Neural progenitor cell (in vitro differentiated cells): ENCODE results near the gene TRPC1. TPM values are rescaled to one million over a fixed set of nuclear protein-coding genes. Genes with fewer than 3 reads are reported as not detected.

Source experiments
- DNase-seq: peaks from one replicate; pipeline ENCODE4 v3.0.0-alpha.2; 2016; ENCODE audit warnings: low spot score
- H2AFZ ChIP-seq: fragments of 200-600 bp; sonication (generic); replicated peaks from 2 replicates; pipeline ENCODE4 v1.6.1; 2016; ENCODE audit warnings: antibody characterized with exemption
- H3F3A ChIP-seq: fragments of 200-600 bp; sonication (generic); 2 replicates; pipeline ENCODE4 v1.6.1; 2016; ENCODE audit warnings: antibody characterized with exemption, low read depth
- H3K27ac ChIP-seq: fragments of 200-600 bp; sonication (generic); 2 replicates; pipeline ENCODE4 v1.5.1; 2016; ENCODE audit warnings: mild to moderate bottlenecking
- H3K27me3 ChIP-seq: fragments of 200-600 bp; sonication (generic); 2 replicates; pipeline ENCODE4 v1.6.1; 2016; ENCODE audit warnings: mild to moderate bottlenecking, moderate library complexity
- H3K36me3 ChIP-seq: fragments of 200-600 bp; sonication (generic); 2 replicates; pipeline ENCODE4 v1.5.1; 2016
- H3K4me1 ChIP-seq: fragments of 200-600 bp; sonication (generic); 2 replicates; pipeline ENCODE4 v1.6.1; 2016; ENCODE audit warnings: mixed run types
- H3K4me2 ChIP-seq: fragments of 200-600 bp; sonication (generic); 2 replicates; pipeline ENCODE4 v1.6.1; 2016
- H3K4me3 ChIP-seq: fragments of 200-600 bp; sonication (generic); 2 replicates; pipeline ENCODE4 v1.5.1; 2016
- H3K79me2 ChIP-seq: fragments of 200-600 bp; sonication (generic); 2 replicates; pipeline ENCODE4 v1.6.1; 2016; ENCODE audit warnings: low read depth
- H3K9ac ChIP-seq: fragments of 200-600 bp; sonication (generic); 2 replicates; pipeline ENCODE4 v1.6.1; 2016
- H3K9me3 ChIP-seq: fragments of 200-600 bp; sonication (generic); 2 replicates; pipeline ENCODE4 v1.5.1; 2016; ENCODE audit warnings: low read depth
- H4K20me1 ChIP-seq: fragments of 200-600 bp; sonication (generic); 2 replicates; pipeline ENCODE4 v1.6.1; 2016; ENCODE audit warnings: low read depth
- H3K27ac Mint-ChIP-seq: 3 replicates; pipeline ENCODE4 v1.8.0; 2021; ENCODE audit warnings: mixed read lengths
- H3K27me3 Mint-ChIP-seq: 2 replicates; pipeline ENCODE4 v1.8.0; 2022; ENCODE audit warnings: low read depth, mild to moderate bottlenecking, inconsistent platforms, moderate library complexity, mixed read lengths; ENCODE audit not compliant: insufficient read depth
- H3K36me3 Mint-ChIP-seq: 3 replicates; pipeline ENCODE4 v1.8.0; 2021; ENCODE audit warnings: mixed read lengths
- H3K4me1 Mint-ChIP-seq: 3 replicates; pipeline ENCODE4 v1.8.0; 2021; ENCODE audit warnings: mixed read lengths
- H3K4me3 Mint-ChIP-seq: 3 replicates; pipeline ENCODE4 v1.8.0; 2021; ENCODE audit warnings: mild to moderate bottlenecking, moderate library complexity, mixed read lengths
- H3K9me3 Mint-ChIP-seq: 3 replicates; pipeline ENCODE4 v1.8.0; 2020; ENCODE audit warnings: mixed read lengths
- CTCF ChIP-seq: fragments of 200-600 bp; sonication (generic); IDR thresholded peaks from 2 replicates; pipeline ENCODE4 v1.5.1; 2017; ENCODE audit warnings: antibody characterized with exemption, mild to moderate bottlenecking
- EZH2 ChIP-seq: fragments of 200-600 bp; sonication (generic); IDR thresholded peaks from 2 replicates; pipeline ENCODE4 v1.6.1; 2017; ENCODE audit warnings: antibody characterized with exemption, mild to moderate bottlenecking, moderate library complexity
- EZH2phosphoT487 ChIP-seq: fragments of 200-600 bp; sonication (generic); IDR thresholded peaks from 2 replicates; pipeline ENCODE4 v1.6.1; 2017; ENCODE audit warnings: antibody characterized with exemption
- total RNA-seq: library from RNA; depleted of rRNA; stranded (reverse); fragments of >200 nt; gene quantifications from 2 replicates; pipeline ENCODE4 v1.2.3, GENCODE V29; 2015; ENCODE audit warnings: low replicate concordance

TRPC1 gene
- total RNA-seq, 1 donor from 2014 or later: 36.4 TPM

DNA sequence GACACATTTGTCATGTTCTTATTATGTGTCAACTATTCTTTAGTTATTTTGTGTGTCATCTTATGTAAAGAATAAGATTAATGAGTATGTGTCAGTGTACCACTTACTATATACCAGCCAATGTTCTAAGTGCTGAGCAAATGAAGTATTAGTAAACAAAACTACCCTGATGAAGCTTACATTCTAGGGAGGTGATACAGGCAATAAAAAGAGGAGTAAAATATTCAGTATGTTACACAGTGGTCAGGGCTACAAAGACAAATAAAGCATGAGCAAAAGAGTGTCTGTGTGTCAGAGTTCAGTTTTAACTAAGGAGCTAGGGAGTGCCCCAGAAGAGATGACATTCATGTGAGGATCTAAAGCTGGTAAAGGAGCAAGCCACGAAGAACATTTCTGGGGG is 79.1 kb downstream of the TRPC1 start:
- no peak for DNase-seq
- H3K4me3 Mint-ChIP-seq: no peak overlapping the region
- H3K27me3 Mint-ChIP-seq: no peaks in the 10 kb centered on the region
- H3K4me3 ChIP-seq: no peak overlapping the region
- no peak overlapping the region for H3K27ac Mint-ChIP-seq
- H3K27me3 ChIP-seq: no peaks in the 10 kb centered on the region
- no peaks in the 10 kb centered on the region for H3K79me2 ChIP-seq
- H3K4me1 ChIP-seq: no peaks in the 10 kb centered on the region
- no peaks in the 10 kb centered on the region for H3F3A ChIP-seq
- no peaks in the 10 kb centered on the region for H3K4me1 Mint-ChIP-seq
- no peak overlapping the region for H3K27ac ChIP-seq
- no peak overlapping the region for H3K4me2 ChIP-seq
- TF ChIP-seq EZH2phosphoT487: no peak
- TF ChIP-seq CTCF: no peak
- no peak for TF ChIP-seq EZH2
- no peak overlapping the region for H2AFZ ChIP-seq
- H4K20me1 ChIP-seq: no peaks in the 10 kb centered on the region
- no peaks in the 10 kb centered on the region for H3K9me3 Mint-ChIP-seq
- no peaks in the 10 kb centered on the region for H3K9me3 ChIP-seq
- no peak overlapping the region for H3K9ac ChIP-seq
- H3K36me3 ChIP-seq: no peaks in the 10 kb centered on the region
- peaks cover 4% of the 10 kb centered on the region for H3K36me3 Mint-ChIP-seq

DNA sequence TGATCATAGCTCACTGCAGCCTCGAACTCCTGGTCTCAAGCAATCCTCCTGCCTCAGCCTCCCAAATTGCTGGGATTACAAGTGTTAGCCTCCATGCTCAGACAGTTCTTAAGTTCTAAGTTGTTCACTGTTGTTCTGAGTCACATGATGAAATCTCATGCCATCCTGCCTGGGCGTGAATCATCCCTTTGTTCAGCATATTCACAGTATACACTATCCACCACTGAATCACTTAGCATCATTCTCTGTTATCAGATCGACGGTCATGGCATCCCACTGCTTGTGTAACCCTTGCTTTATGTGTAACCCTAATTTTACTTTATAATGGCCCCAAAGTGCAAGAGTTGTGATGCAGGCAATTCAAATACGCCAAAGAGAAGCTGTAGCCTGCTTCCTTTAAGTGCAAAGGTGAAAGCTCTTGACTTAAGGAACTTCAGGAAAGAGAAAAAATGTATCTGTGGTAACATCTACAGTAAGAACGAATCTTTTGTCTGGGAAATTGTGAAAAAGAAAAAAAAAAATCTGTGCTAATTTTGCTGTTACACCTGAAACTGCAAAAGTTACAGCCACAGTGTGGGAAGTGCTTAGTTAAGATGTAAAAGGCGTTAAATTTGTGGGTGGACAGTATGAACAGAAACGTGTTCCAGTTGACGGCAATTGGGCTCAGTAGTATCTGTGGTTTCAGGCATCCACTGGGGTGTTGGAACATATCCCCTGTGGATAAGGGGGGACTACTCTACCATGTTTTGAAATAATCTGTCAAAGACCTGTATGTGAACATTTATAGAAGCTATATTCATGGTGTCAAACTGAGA is 84.5 kb downstream of the TRPC1 start:
- Mint-ChIP-seq H3K9me3 (no peaks in the 10 kb centered on the region), H3K36me3 (peaks cover 4% of the 10 kb centered on the region), H3K27me3 (no peaks in the 10 kb centered on the region), H3K27ac (peak overlapping the region; percentile 74), H3K4me3 (no peak overlapping the region), H3K4me1 (peaks cover 10% of the 10 kb centered on the region)
- Histone ChIP-seq H4K20me1 (no peaks in the 10 kb centered on the region), H3K9me3 (no peaks in the 10 kb centered on the region), H2AFZ (no peak overlapping the region), H3K36me3 (no peaks in the 10 kb centered on the region), H3K27ac (no peak overlapping the region), H3K79me2 (no peaks in the 10 kb centered on the region), H3K4me1 (no peaks in the 10 kb centered on the region), H3K4me3 (no peak overlapping the region), H3K9ac (no peak overlapping the region), H3K4me2 (no peak overlapping the region), H3K27me3 (no peaks in the 10 kb centered on the region), H3F3A (no peaks in the 10 kb centered on the region)
- no peak for DNase-seq
- TF ChIP-seq EZH2phosphoT487 (no peak), EZH2 (no peak), CTCF (no peak)

- no peak for DNase-seq
- H3K27ac Mint-ChIP-seq: no peak overlapping the region
- no peaks in the 10 kb centered on the region for H3K36me3 ChIP-seq
- TF ChIP-seq EZH2: no peak
- TF ChIP-seq CTCF: no peak
- TF ChIP-seq EZH2phosphoT487: no peak
- H3K9me3 ChIP-seq: no peaks in the 10 kb centered on the region
- peaks cover 3% of the 10 kb centered on the region for H3K36me3 Mint-ChIP-seq
- H3K4me3 ChIP-seq: no peak overlapping the region
- H4K20me1 ChIP-seq: no peaks in the 10 kb centered on the region
- H3K27me3 ChIP-seq: no peaks in the 10 kb centered on the region
- no peak overlapping the region for H3K4me3 Mint-ChIP-seq
- no peaks in the 10 kb centered on the region for H3F3A ChIP-seq
- no peak overlapping the region for H3K27ac ChIP-seq
- peaks cover 10% of the 10 kb centered on the region for H3K4me1 Mint-ChIP-seq
- no peaks in the 10 kb centered on the region for H3K27me3 Mint-ChIP-seq
- no peaks in the 10 kb centered on the region for H3K79me2 ChIP-seq
- no peak overlapping the region for H3K4me2 ChIP-seq
- H3K9ac ChIP-seq: no peak overlapping the region
- H2AFZ ChIP-seq: no peak overlapping the region
- no peaks in the 10 kb centered on the region for H3K4me1 ChIP-seq
- H3K9me3 Mint-ChIP-seq: no peaks in the 10 kb centered on the region
Observed at GRCh38 chr3:142809259-142809658, 85.4 kb downstream of the TRPC1 start.
